ENCODE measurements around the gene INF2. TPM values are rescaled to one million over a fixed set of nuclear protein-coding genes. Genes with fewer than 3 reads are reported as not detected.

INF2 gene
- total RNA-seq, 4 donors from 2014 or later = 44.6 to 102 (median 64.7) TPM

- no peak for TF ChIP-seq POLR2AphosphoS5 (IDR thresholded peaks at IDR 0.05)
- TF ChIP-seq CTCF (IDR thresholded peaks at IDR 0.05) = no peak
- TF ChIP-seq EP300 (IDR thresholded peaks at IDR 0.05) = no peak
- no peak for ATAC-seq
- Histone ChIP-seq H3K27me3 (no peaks in the 10 kb centered on the region), H3K36me3 (peaks cover 0 to 99% of the 10 kb centered on the region in 2 donors), H3K9me3 (no peaks in the 10 kb centered on the region), H3K4me3 (no peak overlapping the region), H3K27ac (no peak overlapping the region), H3K4me1 (peaks cover 0 to 13% (median 0%) of the 10 kb centered on the region in 3 donors)
- WGBS, 2 donors (ENCODE audit: low coverage in 1 of 2) = 67% methylated on average over 7 of the region's 18 CpGs; no CpG with 5 or more reads in 1 of the 2 donors
Measured at GRCh38 chr14:104715416-104715815, 26.0 kb downstream of the INF2 start.

GRCh38 chr14:104715871-104716270 lies 26.5 kb downstream of the INF2 start:
- Histone ChIP-seq H3K36me3 (peaks cover 0 to 95% of the 10 kb centered on the region in 2 donors), H3K9me3 (no peaks in the 10 kb centered on the region), H3K27me3 (no peaks in the 10 kb centered on the region), H3K4me1 (peaks cover 0 to 13% (median 0%) of the 10 kb centered on the region in 3 donors), H3K27ac (no peak overlapping the region), H3K4me3 (no peak overlapping the region)
- TF ChIP-seq POLR2AphosphoS5 (IDR thresholded peaks at IDR 0.05) = no peak
- TF ChIP-seq CTCF (IDR thresholded peaks at IDR 0.05) = no peak
- TF ChIP-seq EP300 (IDR thresholded peaks at IDR 0.05) = no peak
- 77 to 93% methylated on average over 3 of the region's 12 CpGs for WGBS, 2 donors (ENCODE audit: low coverage in 1 of 2)
- no peak for ATAC-seq

- TF ChIP-seq CTCF (IDR thresholded peaks at IDR 0.05) = no peak
- TF ChIP-seq POLR2AphosphoS5 (IDR thresholded peaks at IDR 0.05) = no peak
- TF ChIP-seq POLR2A (IDR thresholded peaks at IDR 0.05) = no peak
- Histone ChIP-seq H3K27me3 (no peaks in the 10 kb centered on the region), H3K27ac (no peak overlapping the region), H3K4me3 (no peak overlapping the region), H3K36me3 (peaks cover 0 to 82% of the 10 kb centered on the region in 2 donors), H3K9me3 (no peaks in the 10 kb centered on the region), H3K4me1 (peaks cover 0 to 21% (median 0%) of the 10 kb centered on the region in 3 donors)
- ATAC-seq = no peak
- 88 to 90% methylated on average over 3 to 13 of the region's 22 CpGs for WGBS, 2 donors (ENCODE audit: low coverage in 1 of 2)
Measured at GRCh38 chr14:104717137-104717536, 27.7 kb downstream of the INF2 start.

- Histone ChIP-seq H3K4me3 (no peak overlapping the region), H3K4me1 (peaks cover 0 to 27% (median 0%) of the 10 kb centered on the region in 3 donors), H3K9me3 (no peaks in the 10 kb centered on the region), H3K27ac (no peak overlapping the region), H3K36me3 (peaks cover 0 to 77% of the 10 kb centered on the region in 2 donors), H3K27me3 (no peaks in the 10 kb centered on the region)
- WGBS, 2 donors (ENCODE audit: low coverage in 1 of 2) = 65% methylated on average over 11 of the region's 20 CpGs; no CpG with 5 or more reads in 1 of the 2 donors
- ATAC-seq = no peak
- TF ChIP-seq EP300 (IDR thresholded peaks at IDR 0.05) = no peak
- no peak for TF ChIP-seq POLR2AphosphoS5 (IDR thresholded peaks at IDR 0.05)
- TF ChIP-seq POLR2A (IDR thresholded peaks at IDR 0.05) = no peak
- no peak for TF ChIP-seq CTCF (IDR thresholded peaks at IDR 0.05)
Measured at GRCh38 chr14:104717646-104718045, 28.2 kb downstream of the INF2 start.

- H3K4me3 ChIP-seq = no peak overlapping the region
- peaks cover 0 to 72% of the 10 kb centered on the region in 2 donors for H3K36me3 ChIP-seq
- no peaks in the 10 kb centered on the region for H3K9me3 ChIP-seq
- no CpG with 5 or more reads among the region's 10 CpGs for WGBS, 2 donors (ENCODE audit: low coverage in 1 of 2)
- peak overlapping the region in 1 of 4 donors; percentile 7 for H3K27ac ChIP-seq
- TF ChIP-seq POLR2AphosphoS5 (IDR thresholded peaks at IDR 0.05) (no peak), EP300 (IDR thresholded peaks at IDR 0.05) (no peak), CTCF (IDR thresholded peaks at IDR 0.05) (no peak), POLR2A (IDR thresholded peaks at IDR 0.05) (no peak)
- ATAC-seq = no peak
- H3K4me1 ChIP-seq = peaks cover 0 to 32% (median 0%) of the 10 kb centered on the region in 3 donors
- no peaks in the 10 kb centered on the region for H3K27me3 ChIP-seq
Measured at GRCh38 chr14:104718147-104718546, 28.7 kb downstream of the INF2 start.

Measured in gastroesophageal sphincter (tissue), 4 donors.